Measurements from ENCODE around the gene ZNF776. TPM values are rescaled to one million over a fixed set of nuclear protein-coding genes. Genes with fewer than 3 reads are reported as not detected.
A peak's percentile ranks its signal among the peaks of the same experiment; 100 is the strongest.
"Not testable (repeated sequence)": the region's sequence is repeated elsewhere in the genome, so short reads cannot be mapped to it uniquely, and the experiment has no call there.

The ZNF776 gene
- total RNA-seq, 2 donors from 2014 or later = 6.0 to 8.9 TPM

GRCh38 chr19:57712222-57712621, 34.4 kb upstream of the ZNF776 start:
- H3K27me3 ChIP-seq = no peaks in the 10 kb centered on the region
- H3K4me1 ChIP-seq = peaks cover 0 to 12% of the 10 kb centered on the region in 2 donors
- H3K9me3 ChIP-seq = peaks cover 0 to 6% of the 10 kb centered on the region in 2 donors
- no peak for DNase-seq (ENCODE audit: low spot score)
- peaks cover 5% of the 10 kb centered on the region for H3K36me3 ChIP-seq
- no peak overlapping the region for H3K27ac ChIP-seq
- TF ChIP-seq CTCF (IDR thresholded peaks at IDR 0.05) = no peak
- H3K4me3 ChIP-seq = no peak overlapping the region

- H3K9me3 ChIP-seq = peaks cover 0 to 57% of the 10 kb centered on the region in 2 donors
Measured at GRCh38 chr19:57719424-57719823, 27.2 kb upstream of the ZNF776 start.

GRCh38 chr19:57719901-57720519, 26.6 kb upstream of the ZNF776 start:
- no peak for TF ChIP-seq CTCF (IDR thresholded peaks at IDR 0.05)
- Histone ChIP-seq H3K4me3 (no peak overlapping the region), H3K9me3 (peaks cover 0 to 61% of the 10 kb centered on the region in 2 donors), H3K4me1 (no peaks in the 10 kb centered on the region), H3K27me3 (no peaks in the 10 kb centered on the region), H3K27ac (no peak overlapping the region), H3K36me3 (peaks cover 36% of the 10 kb centered on the region)
- no peak for DNase-seq (ENCODE audit: low spot score)

More at GRCh38 chr19:57719424-57719823, 27.2 kb upstream of the ZNF776 start:
- Histone ChIP-seq H3K4me1 (no peaks in the 10 kb centered on the region), H3K36me3 (peaks cover 40% of the 10 kb centered on the region), H3K4me3 (no peak overlapping the region), H3K27me3 (no peaks in the 10 kb centered on the region), H3K27ac (no peak overlapping the region)
- no peak for DNase-seq (ENCODE audit: low spot score)
- no peak for TF ChIP-seq CTCF (IDR thresholded peaks at IDR 0.05)

GRCh38 chr19:57720878-57721277, 25.7 kb upstream of the ZNF776 start:
- H3K27me3 ChIP-seq = no peaks in the 10 kb centered on the region
- H3K9me3 ChIP-seq = peaks cover 0 to 65% of the 10 kb centered on the region in 2 donors
- no peak overlapping the region for H3K4me3 ChIP-seq
- no peak for TF ChIP-seq CTCF (IDR thresholded peaks at IDR 0.05)
- peaks cover 35% of the 10 kb centered on the region for H3K36me3 ChIP-seq
- H3K4me1 ChIP-seq = no peaks in the 10 kb centered on the region
- H3K27ac ChIP-seq = no peak overlapping the region
- DNase-seq (ENCODE audit: low spot score) = no peak

- TF ChIP-seq CTCF (IDR thresholded peaks at IDR 0.05) = peak; percentile 60 to 77
- not testable (repeated sequence) for H3K27me3 ChIP-seq, H3K9me3 ChIP-seq, H3K4me1 ChIP-seq, H3K36me3 ChIP-seq, H3K27ac ChIP-seq
- DNase-seq (ENCODE audit: low spot score) = peak; percentile 71
- peak overlapping the region in 1 of 2 donors; percentile 17 for H3K4me3 ChIP-seq
Measured at GRCh38 chr19:57738320-57738719, 8.3 kb upstream of the ZNF776 start.

- H3K36me3 ChIP-seq; H3K27me3 ChIP-seq; H3K9me3 ChIP-seq; DNase-seq (ENCODE audit: low spot score); H3K27ac ChIP-seq; H3K4me1 ChIP-seq: not testable (repeated sequence)
- peak overlapping the region in 1 of 2 donors; percentile 17 for H3K4me3 ChIP-seq
Measured at GRCh38 chr19:57738770-57739169, 7.8 kb upstream of the ZNF776 start.
